GM23338 (cell line): ENCODE results near the gene RPS15. TPM values are rescaled to one million over a fixed set of nuclear protein-coding genes. Genes with fewer than 3 reads are reported as not detected.

Experiments used
- ATAC-seq: fragments of 200-7000 bp; cut with Tn5 transposase; 3 replicates; pipeline ENCODE4 v1.9.1; 2020
- DNase-seq: peaks from one replicate; pipeline ENCODE4 v3.0.0-alpha.2; 2015; ENCODE audit warnings: low spot score
- H2AFZ ChIP-seq: fragments of 200-600 bp; sonication (generic); 2 replicates; pipeline ENCODE4 v1.8.0; 2016; ENCODE audit warnings: antibody characterized with exemption, mild to moderate bottlenecking, moderate library complexity
- H3F3A ChIP-seq: fragments of 200-600 bp; sonication (generic); replicated peaks from 2 replicates; pipeline ENCODE4 v1.8.0; 2017; ENCODE audit warnings: antibody characterized with exemption, mixed run types, low read depth
- H3K27ac ChIP-seq: fragments of 200-600 bp; sonication (generic); 2 replicates; pipeline ENCODE4 v1.6.1; 2016; ENCODE audit warnings: low read depth
- H3K27me3 ChIP-seq: fragments of 200-600 bp; sonication (generic); 2 replicates; pipeline ENCODE4 v1.8.0; 2016; ENCODE audit warnings: mild to moderate bottlenecking, mixed run types, moderate library complexity; ENCODE audit not compliant: insufficient read depth
- H3K36me3 ChIP-seq: fragments of 200-600 bp; sonication (generic); 2 replicates; pipeline ENCODE4 v1.8.0; 2016; ENCODE audit warnings: mild to moderate bottlenecking; ENCODE audit not compliant: insufficient read depth
- H3K4me1 ChIP-seq: fragments of 200-600 bp; sonication (generic); 2 replicates; pipeline ENCODE4 v1.8.0; 2016; ENCODE audit warnings: mild to moderate bottlenecking, moderate library complexity; ENCODE audit not compliant: insufficient read depth
- H3K4me2 ChIP-seq: fragments of 200-600 bp; sonication (generic); 2 replicates; pipeline ENCODE4 v1.7.1; 2017; ENCODE audit warnings: mixed run types
- H3K4me3 ChIP-seq: fragments of 200-600 bp; sonication (generic); 2 replicates; pipeline ENCODE4 v1.6.1; 2016; ENCODE audit warnings: mixed run types
- H3K79me2 ChIP-seq: fragments of 200-600 bp; sonication (generic); replicated peaks from 2 replicates; pipeline ENCODE4 v1.8.0; 2017; ENCODE audit warnings: mild to moderate bottlenecking; ENCODE audit not compliant: insufficient read depth
- H3K9me2 ChIP-seq: fragments of 200-600 bp; sonication (generic); 2 replicates; pipeline ENCODE4 v1.8.0; 2017; ENCODE audit not compliant: insufficient read depth
- H4K20me1 ChIP-seq: fragments of 200-600 bp; sonication (generic); replicated peaks from 2 replicates; pipeline ENCODE4 v1.8.0; 2017; ENCODE audit warnings: mild to moderate bottlenecking; ENCODE audit not compliant: insufficient read depth
- H3K27ac Mint-ChIP-seq: 2 replicates; pipeline ENCODE4 v1.8.0; 2020; ENCODE audit warnings: inconsistent platforms, mild to moderate bottlenecking, moderate library complexity, mixed read lengths
- H3K27me3 Mint-ChIP-seq: 3 replicates; pipeline ENCODE4 v1.8.0; 2022; ENCODE audit warnings: low read depth, mild to moderate bottlenecking, moderate library complexity, mixed read lengths, inconsistent platforms; ENCODE audit not compliant: insufficient read depth, poor library complexity
- H3K36me3 Mint-ChIP-seq: 3 replicates; pipeline ENCODE4 v1.8.0; 2021; ENCODE audit warnings: low read depth, mild to moderate bottlenecking, inconsistent platforms, moderate library complexity, mixed read lengths
- H3K4me1 Mint-ChIP-seq: 3 replicates; pipeline ENCODE4 v1.8.0; 2020; ENCODE audit warnings: mild to moderate bottlenecking, inconsistent platforms, mixed read lengths
- H3K4me3 Mint-ChIP-seq: 3 replicates; pipeline ENCODE4 v1.8.0; 2021; ENCODE audit warnings: moderate library complexity, mild to moderate bottlenecking, inconsistent platforms, mixed read lengths
- H3K9me3 Mint-ChIP-seq: 3 replicates; pipeline ENCODE4 v1.8.0; 2020; ENCODE audit warnings: moderate library complexity, mild to moderate bottlenecking, inconsistent platforms, mixed read lengths
- CREB1 ChIP-seq: fragments of 250-450 bp; sonication (Bioruptor Pico); IDR thresholded peaks from 2 replicates; pipeline ENCODE4 v1.5.0; 2020; ENCODE audit warnings: low read depth, mild to moderate bottlenecking, moderate library complexity
- CTCF ChIP-seq, 2 experiments: fragments of 200-600 bp in 1 of 2; sonication (generic) in 1 of 2; conservative IDR thresholded peaks; 2 replicates each; pipeline versions ENCODE4 v1.5.1 to v1.6.1; 2016 to 2017; ENCODE audit warnings: antibody characterized with exemption in 2 of 2, low read depth in 2 of 2, mild to moderate bottlenecking in 2 of 2, moderate library complexity in 1 of 2
- EZH2 ChIP-seq: fragments of 200-600 bp; sonication (generic); IDR thresholded peaks from one replicate; pipeline ENCODE4 v1.8.0; 2017; ENCODE audit warnings: antibody characterized with exemption, mild to moderate bottlenecking, low read depth; ENCODE audit not compliant: unreplicated experiment
- JUNB ChIP-seq: IDR thresholded peaks from one replicate; pipeline ENCODE4 v1.6.1; 2016; ENCODE audit warnings: antibody characterized with exemption; ENCODE audit not compliant: unreplicated experiment
- POLR2AphosphoS5 ChIP-seq: IDR thresholded peaks from 2 replicates; pipeline ENCODE4 v1.6.1; 2016; ENCODE audit warnings: antibody characterized with exemption, low read depth
- STAT1 ChIP-seq: IDR thresholded peaks from one replicate; pipeline ENCODE4 v1.6.1; 2016; ENCODE audit warnings: antibody characterized with exemption; ENCODE audit not compliant: unreplicated experiment
- ZNF331 ChIP-seq: fragments of 250-450 bp; sonication (Bioruptor Pico); IDR thresholded peaks from 2 replicates; pipeline ENCODE4 v1.5.0; 2020; ENCODE audit warnings: low read depth, mild to moderate bottlenecking, moderate library complexity
- polyA plus RNA-seq: library from polyadenylated mRNA; unstranded; fragments of >200 nt; fragmentation: Nextera tagmentation; extraction: Ambion mirVana; gene quantifications from 2 replicates; pipeline ENCODE4 v1.2.1, GENCODE V29; 2016
- total RNA-seq: library from RNA; depleted of rRNA; stranded (reverse); fragments of >200 nt; shearing (Covaris generic); gene quantifications from 2 replicates; pipeline ENCODE4 v1.2.3, GENCODE V29; 2014
- TF ChIP-seq, protein P1 (sequence below): fragments of 250-450 bp; sonication (Bioruptor Pico); IDR thresholded peaks from 2 replicates; pipeline ENCODE4 v1.5.0; 2020; ENCODE audit warnings: mild to moderate bottlenecking, moderate library complexity
- TF ChIP-seq, protein P2 (sequence below): IDR thresholded peaks from 2 replicates; pipeline ENCODE4 v1.6.1; 2016; ENCODE audit warnings: antibody characterized with exemption

Gene RPS15
- total and polyA plus RNA-seq, 2 experiments from 2014 or later: 2,953 to 3,861 TPM

GRCh38 chr19:1478934-1479707 is 40.9 kb downstream of the RPS15 start, which contains the start of gene C19orf25:
TSS of gene C19orf25 (minus strand) at chr19:1479215. CDS start at chr19:1478903, 312 bp downstream.
- Histone ChIP-seq H3F3A (peaks cover 17% of the 10 kb centered on the region; the same call in 1 of the 2 replicates), H3K4me3 (peak within 1 kb of the TSS; percentile 80), H2AFZ (peak within 1 kb of the TSS; percentile 92; the same call in 1 of the 2 replicates), H3K4me2 (peak within 1 kb of the TSS; percentile 89), H3K4me1 (peaks cover 4% of the 10 kb centered on the region; the same call in 1 of the 2 replicates), H3K79me2 (peaks cover 19% of the 10 kb centered on the region), H3K36me3 (0 out of 2 replicates have a peak, but pooled peaks cover 5% of the 10 kb centered on the region), H3K27me3 (no peaks in the 10 kb centered on the region), H3K27ac (peak within 1 kb of the TSS; percentile 70; the same call in 1 of the 2 replicates), H4K20me1 (peaks cover 19% of the 10 kb centered on the region), H3K9me2 (no peaks in the 10 kb centered on the region)
- Mint-ChIP-seq H3K36me3 (peaks cover 6% of the 10 kb centered on the region; the same call in 2 of the 3 replicates), H3K4me1 (peaks cover 4% of the 10 kb centered on the region; the same call in 2 of the 3 replicates), H3K9me3 (no peaks in the 10 kb centered on the region; the same call in 2 of the 3 replicates), H3K4me3 (peak within 1 kb of the TSS; percentile 97), H3K27me3 (peaks cover 4% of the 10 kb centered on the region), H3K27ac (peak within 1 kb of the TSS; percentile 97)
- DNase-seq (peak; percentile 98), ATAC-seq (peak; percentile 89)
- no peak for TF ChIP-seq CTCF (conservative IDR thresholded peaks at IDR 0.05; ENCODE audit: low read depth in 2 of 2)
- peak; percentile 64; the same call in 1 of the 2 replicates for TF ChIP-seq CREB1
- TF ChIP-seq, protein P1, sequence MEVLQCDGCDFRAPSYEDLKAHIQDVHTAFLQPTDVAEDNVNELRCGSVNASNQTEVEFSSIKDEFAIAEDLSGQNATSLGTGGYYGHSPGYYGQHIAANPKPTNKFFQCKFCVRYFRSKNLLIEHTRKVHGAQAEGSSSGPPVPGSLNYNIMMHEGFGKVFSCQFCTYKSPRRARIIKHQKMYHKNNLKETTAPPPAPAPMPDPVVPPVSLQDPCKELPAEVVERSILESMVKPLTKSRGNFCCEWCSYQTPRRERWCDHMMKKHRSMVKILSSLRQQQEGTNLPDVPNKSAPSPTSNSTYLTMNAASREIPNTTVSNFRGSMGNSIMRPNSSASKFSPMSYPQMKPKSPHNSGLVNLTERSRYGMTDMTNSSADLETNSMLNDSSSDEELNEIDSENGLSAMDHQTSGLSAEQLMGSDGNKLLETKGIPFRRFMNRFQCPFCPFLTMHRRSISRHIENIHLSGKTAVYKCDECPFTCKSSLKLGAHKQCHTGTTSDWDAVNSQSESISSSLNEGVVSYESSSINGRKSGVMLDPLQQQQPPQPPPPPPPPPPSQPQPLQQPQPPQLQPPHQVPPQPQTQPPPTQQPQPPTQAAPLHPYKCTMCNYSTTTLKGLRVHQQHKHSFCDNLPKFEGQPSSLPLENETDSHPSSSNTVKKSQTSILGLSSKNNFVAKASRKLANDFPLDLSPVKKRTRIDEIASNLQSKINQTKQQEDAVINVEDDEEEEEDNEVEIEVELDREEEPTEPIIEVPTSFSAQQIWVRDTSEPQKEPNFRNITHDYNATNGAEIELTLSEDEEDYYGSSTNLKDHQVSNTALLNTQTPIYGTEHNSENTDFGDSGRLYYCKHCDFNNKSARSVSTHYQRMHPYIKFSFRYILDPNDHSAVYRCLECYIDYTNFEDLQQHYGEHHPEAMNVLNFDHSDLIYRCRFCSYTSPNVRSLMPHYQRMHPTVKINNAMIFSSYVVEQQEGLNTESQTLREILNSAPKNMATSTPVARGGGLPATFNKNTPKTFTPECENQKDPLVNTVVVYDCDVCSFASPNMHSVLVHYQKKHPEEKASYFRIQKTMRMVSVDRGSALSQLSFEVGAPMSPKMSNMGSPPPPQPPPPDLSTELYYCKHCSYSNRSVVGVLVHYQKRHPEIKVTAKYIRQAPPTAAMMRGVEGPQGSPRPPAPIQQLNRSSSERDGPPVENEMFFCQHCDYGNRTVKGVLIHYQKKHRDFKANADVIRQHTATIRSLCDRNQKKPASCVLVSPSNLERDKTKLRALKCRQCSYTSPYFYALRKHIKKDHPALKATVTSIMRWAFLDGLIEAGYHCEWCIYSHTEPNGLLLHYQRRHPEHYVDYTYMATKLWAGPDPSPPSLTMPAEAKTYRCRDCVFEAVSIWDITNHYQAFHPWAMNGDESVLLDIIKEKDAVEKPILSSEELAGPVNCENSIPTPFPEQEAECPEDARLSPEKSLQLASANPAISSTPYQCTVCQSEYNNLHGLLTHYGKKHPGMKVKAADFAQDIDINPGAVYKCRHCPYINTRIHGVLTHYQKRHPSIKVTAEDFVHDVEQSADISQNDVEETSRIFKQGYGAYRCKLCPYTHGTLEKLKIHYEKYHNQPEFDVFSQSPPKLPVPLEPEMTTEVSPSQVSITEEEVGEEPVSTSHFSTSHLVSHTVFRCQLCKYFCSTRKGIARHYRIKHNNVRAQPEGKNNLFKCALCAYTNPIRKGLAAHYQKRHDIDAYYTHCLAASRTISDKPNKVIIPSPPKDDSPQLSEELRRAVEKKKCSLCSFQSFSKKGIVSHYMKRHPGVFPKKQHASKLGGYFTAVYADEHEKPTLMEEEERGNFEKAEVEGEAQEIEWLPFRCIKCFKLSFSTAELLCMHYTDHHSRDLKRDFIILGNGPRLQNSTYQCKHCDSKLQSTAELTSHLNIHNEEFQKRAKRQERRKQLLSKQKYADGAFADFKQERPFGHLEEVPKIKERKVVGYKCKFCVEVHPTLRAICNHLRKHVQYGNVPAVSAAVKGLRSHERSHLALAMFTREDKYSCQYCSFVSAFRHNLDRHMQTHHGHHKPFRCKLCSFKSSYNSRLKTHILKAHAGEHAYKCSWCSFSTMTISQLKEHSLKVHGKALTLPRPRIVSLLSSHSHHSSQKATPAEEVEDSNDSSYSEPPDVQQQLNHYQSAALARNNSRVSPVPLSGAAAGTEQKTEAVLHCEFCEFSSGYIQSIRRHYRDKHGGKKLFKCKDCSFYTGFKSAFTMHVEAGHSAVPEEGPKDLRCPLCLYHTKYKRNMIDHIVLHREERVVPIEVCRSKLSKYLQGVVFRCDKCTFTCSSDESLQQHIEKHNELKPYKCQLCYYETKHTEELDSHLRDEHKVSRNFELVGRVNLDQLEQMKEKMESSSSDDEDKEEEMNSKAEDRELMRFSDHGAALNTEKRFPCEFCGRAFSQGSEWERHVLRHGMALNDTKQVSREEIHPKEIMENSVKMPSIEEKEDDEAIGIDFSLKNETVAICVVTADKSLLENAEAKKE (CRISPR knock-in tag): no peak
- TF ChIP-seq POLR2AphosphoS5: peak; percentile 84
- no peak for TF ChIP-seq JUNB
- TF ChIP-seq, protein P2, sequence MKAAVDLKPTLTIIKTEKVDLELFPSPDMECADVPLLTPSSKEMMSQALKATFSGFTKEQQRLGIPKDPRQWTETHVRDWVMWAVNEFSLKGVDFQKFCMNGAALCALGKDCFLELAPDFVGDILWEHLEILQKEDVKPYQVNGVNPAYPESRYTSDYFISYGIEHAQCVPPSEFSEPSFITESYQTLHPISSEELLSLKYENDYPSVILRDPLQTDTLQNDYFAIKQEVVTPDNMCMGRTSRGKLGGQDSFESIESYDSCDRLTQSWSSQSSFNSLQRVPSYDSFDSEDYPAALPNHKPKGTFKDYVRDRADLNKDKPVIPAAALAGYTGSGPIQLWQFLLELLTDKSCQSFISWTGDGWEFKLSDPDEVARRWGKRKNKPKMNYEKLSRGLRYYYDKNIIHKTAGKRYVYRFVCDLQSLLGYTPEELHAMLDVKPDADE: peak; percentile 53; the same call in 1 of the 2 replicates
- TF ChIP-seq ZNF331: no peak
- no peak for TF ChIP-seq EZH2
- no peak for TF ChIP-seq STAT1
